OCI-M1 (cell line): ENCODE data around the gene PARP14.

Experiments
- DNase-seq: peaks from one replicate; lab custom pipeline; 2025; lab: John Stamatoyannopoulos, UW

The PARP14 gene

DNA sequence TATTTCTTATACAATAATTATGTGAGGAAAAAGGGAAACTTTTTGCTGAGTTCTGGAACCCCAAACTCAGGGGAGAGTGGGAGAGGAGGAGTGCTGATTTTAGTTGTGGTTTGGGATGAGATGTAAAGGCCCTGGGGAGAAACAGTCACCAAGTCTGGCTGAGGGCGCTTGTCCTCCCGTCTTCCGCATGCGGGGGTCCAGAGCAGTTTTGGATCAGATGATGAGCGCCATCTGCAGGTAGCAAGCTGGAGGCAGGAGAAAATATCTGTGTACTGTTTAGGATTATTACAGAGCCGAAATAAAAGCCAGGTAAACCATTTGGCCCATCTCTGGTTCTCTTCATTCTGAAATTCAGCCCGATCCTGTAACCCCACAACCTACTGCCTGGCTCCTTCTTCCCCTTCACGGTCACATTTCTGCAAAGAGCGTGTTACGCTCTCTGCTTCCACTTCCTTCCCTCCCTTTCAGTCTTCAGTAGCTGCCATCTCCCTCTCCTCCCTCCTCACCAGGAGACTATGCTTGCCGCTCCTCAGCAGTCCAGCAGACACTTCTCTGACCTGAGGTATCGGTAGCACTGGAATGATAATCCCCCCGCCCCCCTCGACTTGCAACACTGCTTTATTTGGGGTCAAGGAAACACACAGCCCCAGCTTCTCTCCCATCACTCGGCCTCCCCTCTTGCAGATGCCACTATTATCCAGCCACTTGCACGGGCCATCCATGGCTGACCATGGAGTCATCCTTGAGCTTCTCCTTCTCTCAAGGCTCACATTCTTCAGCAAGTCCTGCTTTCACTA lies 1.4 kb upstream of the PARP14 start:
- peak; percentile 91 for DNase-seq

- peak; percentile 73 for DNase-seq
Observed at GRCh38 chr3:122679882-122680474, 661 bp upstream of the PARP14 start.

DNA sequence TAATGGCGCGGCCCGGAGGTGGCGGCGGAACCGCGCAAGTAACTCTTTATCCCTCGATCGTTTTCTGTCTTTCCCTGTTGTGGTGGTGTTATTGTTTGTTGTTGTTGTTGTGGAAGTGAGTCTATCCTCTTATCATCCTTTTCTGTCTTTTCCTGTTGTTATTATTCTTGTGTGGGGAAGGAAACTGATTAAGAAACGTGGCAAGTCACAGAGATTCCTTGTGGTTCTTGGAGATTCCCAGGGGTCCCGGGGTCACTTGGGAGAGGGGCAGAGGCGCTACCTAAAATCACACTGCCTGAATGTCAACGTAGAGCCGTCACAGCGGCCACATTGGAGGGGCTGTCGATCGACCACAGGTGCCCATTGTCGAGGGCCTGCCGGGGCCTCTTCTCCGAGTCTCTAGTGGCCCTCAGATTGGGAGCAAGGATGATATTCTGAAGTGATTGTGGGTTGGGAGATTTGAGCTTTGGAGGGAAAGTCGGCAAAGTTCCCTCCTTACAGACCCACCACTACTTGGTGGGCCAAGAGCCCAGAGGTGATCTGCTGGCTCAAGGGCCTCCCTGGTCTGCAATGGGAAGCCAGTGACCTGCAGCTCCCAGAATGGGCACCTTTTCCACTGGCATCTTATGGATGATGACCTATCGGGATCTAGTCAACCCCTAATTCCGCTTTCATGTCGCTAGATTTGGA lies 790 bp downstream of the PARP14 start:
- peak; percentile 37 for DNase-seq

GRCh38 chr3:122681974-122682409 lies 1.4 kb downstream of the PARP14 start:
- no peak for DNase-seq

- DNase-seq, result peak; percentile 9
Observed at GRCh38 chr3:122682778-122683411, 2.3 kb downstream of the PARP14 start.

DNA sequence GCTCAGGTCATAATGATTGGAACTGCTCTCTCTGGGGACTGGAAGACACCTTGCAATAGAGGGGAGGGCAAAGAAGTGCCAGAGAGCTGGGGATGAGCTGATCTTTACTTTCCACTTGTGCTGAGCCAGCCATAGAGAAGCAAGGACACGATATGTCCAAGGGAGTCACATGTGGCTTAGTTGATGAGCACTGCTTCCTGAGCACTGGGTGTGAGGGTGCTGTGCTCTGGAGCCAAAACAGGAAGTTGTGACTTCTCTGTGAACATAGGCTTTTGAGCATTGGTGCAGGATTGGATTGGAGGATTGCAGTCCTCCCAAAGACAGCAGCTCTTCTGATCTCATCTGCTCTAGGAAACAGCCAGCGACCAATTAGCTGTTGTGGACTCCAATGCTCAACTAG lies 6.7 kb downstream of the PARP14 start:
- no peak for DNase-seq

- DNase-seq, result no peak
Observed at GRCh38 chr3:122688996-122689395, 8.4 kb downstream of the PARP14 start.

DNA sequence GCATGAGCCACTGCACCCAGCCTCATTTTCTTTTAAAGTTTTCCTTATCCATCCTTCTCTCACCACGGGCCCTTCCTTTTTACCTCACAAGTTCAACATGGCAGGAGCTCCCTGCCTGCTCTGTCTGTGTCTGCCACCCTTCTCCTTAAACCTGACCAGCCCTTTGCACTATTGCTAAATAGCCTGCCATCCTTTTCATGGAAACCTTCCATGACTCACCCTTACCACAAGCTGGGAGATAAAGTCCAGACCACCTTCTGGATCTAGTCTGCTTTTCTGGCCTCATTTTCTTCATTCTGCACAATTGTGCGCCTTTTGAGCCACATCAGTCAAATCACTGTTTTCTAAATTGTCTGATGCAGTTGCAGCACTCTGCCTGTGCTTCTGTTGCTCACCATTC lies 8.9 kb downstream of the PARP14 start:
- DNase-seq, result peak; percentile 40

DNA sequence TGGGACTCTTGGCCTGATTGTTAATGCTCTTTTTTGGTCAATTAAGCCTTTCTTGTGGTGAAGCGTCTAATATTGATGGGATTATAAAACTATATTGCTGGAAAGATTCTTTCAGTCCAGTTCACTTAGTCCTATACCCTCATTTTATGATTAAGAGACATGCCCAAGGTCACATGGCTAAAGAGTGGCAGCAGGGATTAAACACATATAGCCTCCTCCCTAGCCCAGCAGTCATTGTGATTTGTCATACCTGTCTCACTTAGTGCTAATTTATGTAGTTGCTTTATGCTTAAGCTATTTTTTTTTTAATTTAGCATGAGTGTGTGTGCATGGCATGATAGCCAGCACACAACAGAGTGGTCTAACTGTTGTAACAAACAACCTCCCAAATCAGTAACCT lies 9.5 kb downstream of the PARP14 start:
- DNase-seq, result no peak

GRCh38 chr3:122691195-122691594 lies 10.6 kb downstream of the PARP14 start:
- no peak for DNase-seq

GRCh38 chr3:122692674-122693073 lies 12.0 kb downstream of the PARP14 start:
- DNase-seq, result no peak

GRCh38 chr3:122694966-122695365 lies 14.3 kb downstream of the PARP14 start:
- DNase-seq, result no peak

DNA sequence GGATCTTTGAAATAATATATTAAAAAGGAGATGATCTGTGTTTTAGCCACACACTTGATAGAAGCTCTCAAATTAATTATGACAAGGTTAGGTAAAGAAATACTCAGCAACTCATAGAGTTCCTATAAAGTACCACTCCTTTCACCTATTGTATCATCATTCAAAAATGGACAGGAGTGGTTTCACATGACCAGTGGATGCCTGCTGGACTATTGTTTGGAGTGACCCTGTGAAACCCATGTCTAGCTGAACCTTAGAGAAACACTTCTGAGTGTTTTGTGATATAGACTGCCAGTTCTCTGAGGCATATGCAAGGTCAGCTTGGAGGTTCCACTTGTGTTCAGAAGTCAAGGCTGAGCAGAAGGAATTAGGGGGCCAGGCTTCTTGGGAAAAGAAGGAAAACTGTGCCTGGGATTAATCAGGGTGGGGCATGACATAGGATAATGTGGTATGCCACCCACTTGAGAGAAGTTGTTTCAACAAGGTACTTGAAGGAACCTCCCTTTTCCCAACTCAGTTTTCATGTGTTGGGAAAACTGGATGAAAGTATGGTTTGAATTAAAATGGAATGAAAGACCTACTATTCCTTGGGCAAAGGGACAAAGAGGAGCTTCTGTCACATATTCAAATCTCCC lies 15.4 kb downstream of the PARP14 start:
- no peak for DNase-seq

DNA sequence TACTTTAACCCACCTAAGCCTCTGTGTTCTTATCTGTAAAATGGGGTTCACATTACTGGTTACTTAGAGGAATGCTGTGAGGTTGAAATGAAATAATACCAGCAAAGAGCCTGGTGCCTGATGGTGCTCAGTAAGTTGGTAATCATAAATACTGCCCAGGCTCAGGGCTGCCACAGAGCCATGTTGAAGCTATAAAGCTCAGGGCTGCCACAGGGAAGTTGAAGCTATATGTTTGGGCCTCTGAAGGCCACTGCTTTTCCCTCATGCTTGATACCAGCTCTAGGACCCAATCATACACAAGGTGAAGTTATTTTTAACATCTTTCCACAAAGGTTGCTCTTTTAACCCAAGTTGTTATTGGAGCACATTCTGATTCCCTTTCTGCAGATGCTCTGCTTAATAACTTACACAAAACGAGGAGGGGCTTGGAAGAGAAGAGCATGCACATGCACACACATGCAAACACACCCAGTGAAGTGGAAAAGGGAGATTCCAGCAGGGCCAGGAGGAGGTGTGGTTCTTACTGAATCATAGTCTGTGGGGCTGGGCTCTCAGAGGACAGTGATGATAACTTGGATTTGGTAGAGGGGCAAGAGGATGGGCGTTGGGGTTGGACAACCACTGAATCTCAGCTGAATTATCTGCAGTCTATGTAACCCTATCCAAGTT lies 17.4 kb downstream of the PARP14 start:
- no peak for DNase-seq

GRCh38 chr3:122700193-122700592 lies 19.6 kb downstream of the PARP14 start:
- no peak for DNase-seq

GRCh38 chr3:122705379-122705778 lies 24.7 kb downstream of the PARP14 start:
- no peak for DNase-seq

GRCh38 chr3:122710616-122711251 lies 30.1 kb downstream of the PARP14 start:
- peak; percentile 45 for DNase-seq

DNA sequence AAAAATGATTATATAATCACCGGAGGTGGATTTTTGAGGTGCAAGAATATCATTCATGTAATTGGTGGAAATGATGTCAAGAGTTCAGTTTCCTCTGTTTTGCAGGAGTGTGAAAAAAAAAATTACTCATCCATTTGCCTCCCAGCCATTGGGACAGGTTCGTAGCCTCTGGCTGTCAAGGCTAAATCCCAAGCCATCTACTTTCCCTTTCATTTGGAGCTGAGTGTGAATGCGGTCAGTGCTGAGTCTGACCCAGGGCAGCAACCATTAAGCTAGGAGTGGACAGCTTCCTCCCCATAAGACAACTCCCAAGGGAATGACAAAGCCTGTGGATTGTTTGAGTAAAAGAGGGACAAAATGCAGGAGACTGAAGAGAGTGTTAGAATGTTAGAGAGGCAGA lies 33.6 kb downstream of the PARP14 start:
- no peak for DNase-seq

- DNase-seq, result no peak
Observed at GRCh38 chr3:122716667-122717066, 36.0 kb downstream of the PARP14 start.

DNA sequence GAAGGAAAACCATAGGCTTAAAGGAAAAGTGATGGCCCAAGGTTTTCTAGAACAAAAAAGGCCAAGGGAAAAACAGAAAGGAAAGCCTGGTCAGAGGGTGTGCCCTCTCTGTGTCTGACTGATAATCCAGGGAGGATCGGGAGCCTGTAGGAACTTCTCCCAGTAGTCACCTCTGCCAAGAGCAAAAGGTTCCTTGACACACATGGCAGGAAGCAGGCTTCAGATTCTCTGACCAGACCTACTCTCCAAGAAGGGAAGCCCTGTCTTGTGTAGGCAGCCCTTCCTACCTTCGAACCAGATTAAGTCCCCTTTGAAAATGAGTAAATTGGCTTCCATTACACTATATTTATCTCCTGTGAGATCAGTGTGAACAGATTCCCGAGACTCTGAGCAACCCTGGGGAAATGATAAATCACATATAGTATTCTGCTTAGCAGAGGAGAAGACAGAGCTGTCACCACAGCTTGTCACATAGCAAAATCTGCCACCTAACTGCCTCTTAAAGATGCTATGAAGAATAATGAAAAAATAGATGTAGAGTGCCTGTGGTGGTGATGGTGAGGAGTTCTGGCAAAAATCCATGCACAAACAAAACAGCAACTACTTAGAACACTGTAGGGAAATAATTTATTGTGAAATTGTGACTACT lies 38.8 kb downstream of the PARP14 start:
- no peak for DNase-seq

- DNase-seq, result no peak
Observed at GRCh38 chr3:122725106-122725505, 44.5 kb downstream of the PARP14 start.
